ENCODE measurements around the gene TET1.
"Not testable (repeated sequence)": the region's sequence is repeated elsewhere in the genome, so short reads cannot be mapped to it uniquely, and the experiment has no call there.

TET1 gene

GRCh38 chr10:68618234-68618633, 58.1 kb downstream of the TET1 start:
- no peak for DNase-seq (ENCODE audit: low read depth)
- TF ChIP-seq MYC (IDR thresholded peaks at IDR 0.05; ENCODE audit: low read depth, low read length) (no peak), CTCF (IDR thresholded peaks at IDR 0.05; ENCODE audit: low read depth, low read length) (no peak), MAX (IDR thresholded peaks at IDR 0.05; ENCODE audit: low read depth, low read length) (no peak), POLR2A (IDR thresholded peaks at IDR 0.05; ENCODE audit: extremely low read depth, insufficient read length) (no peak)
- H3K4me3 ChIP-seq (ENCODE audit: low read depth, low read length): no peak overlapping the region

GRCh38 chr10:68619595-68619994, 59.5 kb downstream of the TET1 start:
- no peak overlapping the region for H3K4me3 ChIP-seq (ENCODE audit: low read depth, low read length)
- TF ChIP-seq MYC (IDR thresholded peaks at IDR 0.05; ENCODE audit: low read depth, low read length): no peak
- no peak for TF ChIP-seq MAX (IDR thresholded peaks at IDR 0.05; ENCODE audit: low read depth, low read length)
- no peak for DNase-seq (ENCODE audit: low read depth)

GRCh38 chr10:68625316-68625921, 65.3 kb downstream of the TET1 start:
- DNase-seq (ENCODE audit: low read depth): no peak
- TF ChIP-seq MYC (IDR thresholded peaks at IDR 0.05; ENCODE audit: low read depth, low read length): no peak
- TF ChIP-seq MAX (IDR thresholded peaks at IDR 0.05; ENCODE audit: low read depth, low read length): no peak
- TF ChIP-seq CTCF (IDR thresholded peaks at IDR 0.05; ENCODE audit: low read depth, low read length): no peak
- TF ChIP-seq POLR2A (IDR thresholded peaks at IDR 0.05; ENCODE audit: extremely low read depth, insufficient read length): no peak
- H3K4me3 ChIP-seq (ENCODE audit: low read depth, low read length): no peak overlapping the region

GRCh38 chr10:68628576-68629127, 68.5 kb downstream of the TET1 start:
- no peak for DNase-seq (ENCODE audit: low read depth)
- H3K4me3 ChIP-seq (ENCODE audit: low read depth, low read length): no peak overlapping the region
- TF ChIP-seq MAX (IDR thresholded peaks at IDR 0.05; ENCODE audit: low read depth, low read length): no peak
- TF ChIP-seq CTCF (IDR thresholded peaks at IDR 0.05; ENCODE audit: low read depth, low read length): no peak
- TF ChIP-seq MYC (IDR thresholded peaks at IDR 0.05; ENCODE audit: low read depth, low read length): no peak
- TF ChIP-seq POLR2A (IDR thresholded peaks at IDR 0.05; ENCODE audit: extremely low read depth, insufficient read length): no peak

- not testable (repeated sequence) for DNase-seq (ENCODE audit: low read depth); H3K4me3 ChIP-seq (ENCODE audit: low read depth, low read length)
Observed at GRCh38 chr10:68632271-68632560, 72.1 kb downstream of the TET1 start.

GRCh38 chr10:68633281-68633680, 73.1 kb downstream of the TET1 start:
- TF ChIP-seq CTCF (IDR thresholded peaks at IDR 0.05; ENCODE audit: low read depth, low read length): no peak
- H3K4me3 ChIP-seq (ENCODE audit: low read depth, low read length): no peak overlapping the region
- no peak for DNase-seq (ENCODE audit: low read depth)

GRCh38 chr10:68633816-68634466, 73.8 kb downstream of the TET1 start:
- no peak overlapping the region for H3K4me3 ChIP-seq (ENCODE audit: low read depth, low read length)
- no peak for DNase-seq (ENCODE audit: low read depth)
- no peak for TF ChIP-seq MYC (IDR thresholded peaks at IDR 0.05; ENCODE audit: low read depth, low read length)
- no peak for TF ChIP-seq CTCF (IDR thresholded peaks at IDR 0.05; ENCODE audit: low read depth, low read length)
- TF ChIP-seq MAX (IDR thresholded peaks at IDR 0.05; ENCODE audit: low read depth, low read length): no peak
- TF ChIP-seq POLR2A (IDR thresholded peaks at IDR 0.05; ENCODE audit: extremely low read depth, insufficient read length): no peak

All from NB4 (cell line).